T follicular helper cell (primary cell): Measurements from ENCODE around the gene GSE1.
A peak's percentile ranks its signal among the peaks of the same experiment; 100 is the strongest.

Experiments used
- DNase-seq: peaks from one replicate; pipeline ENCODE4 v3.0.0-alpha.2; 2020; ENCODE audit warnings: low read depth

Gene GSE1

GRCh38 chr16:85605051-85605911, 7.8 kb upstream of the GSE1 start:
- no peak for DNase-seq

DNA sequence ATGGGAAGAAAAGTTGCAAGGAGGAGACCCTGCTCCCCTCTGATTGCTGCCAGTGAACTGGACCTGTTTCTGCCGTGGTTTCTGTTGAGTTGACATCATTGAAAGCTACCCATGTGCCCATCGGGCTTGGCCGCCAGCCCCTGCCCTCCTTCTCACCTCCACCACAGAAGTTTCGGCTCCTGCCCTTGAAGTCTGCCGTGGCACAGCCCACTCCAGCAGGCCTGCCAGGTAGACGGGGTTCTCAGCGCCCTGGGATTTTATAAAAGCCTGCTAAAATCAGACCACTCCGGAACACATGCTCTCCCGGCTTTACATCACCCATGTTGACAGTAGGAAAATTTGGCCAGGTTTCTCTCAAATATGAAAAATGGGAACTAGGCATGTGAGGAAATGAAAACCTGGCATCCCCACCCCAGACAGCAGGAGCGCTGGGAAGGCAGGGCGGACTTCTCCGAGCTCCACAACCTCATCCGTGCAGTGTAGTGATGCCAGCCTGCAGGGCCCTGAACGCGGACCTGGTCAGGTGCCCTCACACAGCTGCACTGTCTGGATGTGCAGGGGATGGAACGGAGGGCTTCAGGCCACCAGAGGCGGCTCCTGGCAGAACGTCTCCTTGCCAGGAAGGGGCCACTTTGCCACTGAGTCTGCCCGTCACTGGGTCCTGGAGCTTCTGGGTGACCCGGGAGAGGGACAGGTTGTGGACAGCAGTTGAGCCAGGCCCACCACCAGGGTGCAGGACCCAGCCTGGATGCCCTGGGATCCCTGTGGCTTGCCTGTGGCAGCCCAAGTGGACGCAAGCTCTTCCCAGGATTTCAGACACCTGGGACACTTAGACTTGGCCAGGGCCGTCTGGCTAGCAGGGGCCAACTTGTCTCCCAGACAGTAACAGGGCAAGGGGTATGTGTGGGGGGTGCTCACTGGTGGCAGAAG, 6.9 kb upstream of the GSE1 start:
- DNase-seq: no peak

DNA sequence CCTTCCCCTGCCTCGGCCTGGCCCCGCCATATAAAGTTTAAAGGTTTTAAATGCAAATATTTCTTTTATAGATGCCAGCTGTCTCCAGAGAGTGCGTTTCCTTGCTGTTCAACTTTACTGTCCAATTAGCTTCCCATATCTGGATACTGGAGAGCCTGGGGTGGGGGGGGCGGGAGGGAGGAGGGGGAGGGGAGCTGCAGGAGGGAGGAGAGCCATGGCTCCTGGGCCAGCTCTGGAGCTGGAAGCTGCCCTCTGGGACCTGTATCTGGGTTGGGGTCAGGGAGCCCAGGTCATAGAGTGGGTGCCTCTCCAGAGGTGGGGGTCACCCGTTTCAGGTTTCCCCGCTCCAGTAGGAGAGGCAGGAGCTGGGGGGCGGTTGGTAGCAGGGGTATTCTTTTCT, 6.2 kb upstream of the GSE1 start:
- DNase-seq: no peak

DNA sequence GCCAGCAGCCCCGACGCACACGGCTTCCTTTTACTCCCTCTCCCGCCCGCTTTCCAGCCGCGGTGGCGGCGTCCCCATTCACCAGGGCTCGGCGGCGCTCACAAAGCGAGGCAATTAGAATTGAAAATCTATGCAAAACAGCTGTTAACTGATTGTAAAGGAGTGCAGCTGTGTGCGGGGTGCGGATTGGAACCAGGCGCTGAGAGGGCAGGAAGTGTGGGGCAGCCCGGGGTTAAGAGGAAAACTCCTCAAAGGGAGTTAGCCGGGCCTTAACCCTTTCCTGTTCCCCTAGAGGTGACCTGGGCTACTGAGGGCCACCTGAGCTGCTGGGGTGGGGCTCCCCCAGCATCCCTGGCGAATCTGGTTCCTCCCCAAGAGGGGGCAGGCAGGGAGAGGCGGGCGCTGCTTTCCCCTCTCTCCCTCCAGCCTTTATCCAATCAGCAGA, 5.8 kb upstream of the GSE1 start:
- DNase-seq: no peak

- DNase-seq: no peak
Measured at GRCh38 chr16:85607796-85608514, 5.2 kb upstream of the GSE1 start.

DNA sequence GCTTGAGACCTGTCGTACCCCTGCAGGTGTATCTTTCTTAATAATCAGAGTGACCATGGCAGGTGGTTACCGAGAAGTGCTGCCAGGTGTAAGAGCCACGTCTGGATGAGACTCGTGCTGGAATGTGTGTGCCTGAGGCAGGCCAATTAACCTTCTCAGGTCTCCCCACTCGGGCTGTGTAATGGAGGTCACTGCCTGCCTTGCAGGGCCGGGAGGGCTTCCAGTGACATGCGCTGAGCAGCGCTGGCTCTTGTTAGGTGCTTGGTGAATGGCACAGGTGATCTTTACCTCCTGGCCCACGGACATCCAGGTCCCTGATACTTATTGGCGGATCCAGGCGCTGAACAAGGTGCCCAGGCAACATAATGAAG, 4.6 kb upstream of the GSE1 start:
- DNase-seq: no peak

- no peak for DNase-seq
Measured at GRCh38 chr16:85608887-85609286, 4.2 kb upstream of the GSE1 start.

GRCh38 chr16:85609539-85609938, 3.6 kb upstream of the GSE1 start:
- no peak for DNase-seq

GRCh38 chr16:85610059-85610445, 3.1 kb upstream of the GSE1 start:
- DNase-seq: no peak

DNA sequence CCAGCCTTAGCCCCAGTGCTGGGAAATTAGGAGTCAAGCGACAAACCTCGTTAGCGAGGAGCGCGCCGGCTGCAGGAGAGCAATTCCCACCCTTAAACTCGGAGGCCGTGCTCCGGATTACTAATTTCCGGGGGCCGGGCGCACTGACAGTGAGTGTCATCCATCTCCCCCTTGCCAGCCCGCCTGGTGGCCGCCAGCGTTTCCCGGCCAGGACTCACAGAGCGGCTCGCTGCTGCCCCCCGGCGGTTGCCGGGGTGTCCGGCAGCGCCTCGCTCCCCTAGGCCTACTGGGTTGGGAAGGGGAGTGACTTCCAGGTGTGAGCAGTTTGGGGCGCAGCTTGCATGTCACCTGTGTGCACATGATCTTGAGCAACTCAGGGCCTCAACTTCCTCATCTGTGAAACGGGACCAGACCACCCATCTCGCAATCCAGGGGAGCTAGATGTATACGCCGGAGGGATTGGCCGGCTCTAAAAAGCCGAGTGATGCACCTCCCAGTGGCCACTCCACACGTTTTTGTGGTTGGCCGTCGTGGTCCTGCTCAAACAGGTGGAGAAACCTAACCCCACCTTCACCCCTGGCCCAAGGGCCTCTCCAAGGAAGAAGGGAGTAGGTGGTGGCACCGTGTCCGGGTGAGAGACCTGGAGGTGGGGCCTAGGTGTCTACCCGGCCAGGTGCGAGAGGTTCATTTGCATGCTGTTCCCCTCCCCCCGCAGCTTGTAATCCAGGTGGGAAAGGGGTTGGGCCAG, 2.5 kb upstream of the GSE1 start:
- peak; percentile 76 for DNase-seq

DNA sequence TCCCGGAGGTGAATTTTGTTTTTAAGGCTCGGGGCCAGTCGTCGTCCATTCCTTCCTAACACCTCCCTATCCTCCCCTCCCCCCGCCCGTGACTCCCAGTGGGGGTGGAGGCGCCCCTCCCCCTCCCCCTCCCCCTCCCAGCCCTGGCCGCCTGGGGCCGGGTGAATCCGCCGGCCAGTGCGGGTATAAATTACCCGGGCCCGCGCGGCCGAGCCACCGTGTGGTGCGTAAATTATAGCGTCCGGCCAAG, 2.0 kb upstream of the GSE1 start:
- DNase-seq: no peak

GRCh38 chr16:85611444-85612190, 1.5 kb upstream of the GSE1 start:
- DNase-seq: peak; percentile 34

GRCh38 chr16:85612191-85612800, 826 bp upstream of the GSE1 start:
- no peak for DNase-seq

DNA sequence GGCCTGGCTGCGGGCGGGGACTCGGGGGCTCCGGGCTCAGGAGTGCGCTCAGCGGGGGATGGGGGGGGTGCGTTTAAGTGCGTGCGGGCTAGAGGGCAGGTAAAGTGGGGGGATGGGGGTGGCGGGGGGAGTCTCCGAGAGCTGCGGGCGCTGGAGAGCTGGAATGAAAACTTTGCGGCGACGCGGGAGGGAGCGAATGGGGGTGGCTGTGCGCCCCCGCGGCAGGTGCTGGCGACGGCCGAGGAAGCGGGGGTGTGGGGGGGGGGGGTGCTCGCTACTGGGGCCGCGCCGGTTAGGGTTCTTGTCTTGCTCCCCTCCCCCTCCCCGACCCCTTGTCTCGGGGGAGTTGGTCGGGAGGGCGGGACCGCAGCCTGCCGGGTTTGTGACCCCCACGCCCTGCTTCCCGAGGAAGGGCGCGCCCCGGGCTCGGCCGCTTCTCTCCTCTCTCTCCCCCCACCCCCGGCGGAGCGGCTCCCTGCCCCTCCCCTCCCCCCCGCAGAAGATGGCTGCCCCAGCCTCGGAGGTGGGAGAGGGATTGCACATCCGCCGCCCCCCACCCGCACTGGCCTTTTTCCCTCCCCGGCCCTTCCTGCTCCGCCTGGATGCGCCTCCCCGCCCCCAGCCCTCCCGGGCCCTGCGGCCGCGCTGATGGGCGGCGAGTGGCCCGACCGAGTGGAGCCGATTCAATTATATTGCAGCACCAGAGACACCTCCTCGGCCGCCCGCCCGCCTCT, 649 bp downstream of the GSE1 start:
- no peak for DNase-seq

GRCh38 chr16:85614338-85615013, 1.4 kb downstream of the GSE1 start:
- no peak for DNase-seq

DNA sequence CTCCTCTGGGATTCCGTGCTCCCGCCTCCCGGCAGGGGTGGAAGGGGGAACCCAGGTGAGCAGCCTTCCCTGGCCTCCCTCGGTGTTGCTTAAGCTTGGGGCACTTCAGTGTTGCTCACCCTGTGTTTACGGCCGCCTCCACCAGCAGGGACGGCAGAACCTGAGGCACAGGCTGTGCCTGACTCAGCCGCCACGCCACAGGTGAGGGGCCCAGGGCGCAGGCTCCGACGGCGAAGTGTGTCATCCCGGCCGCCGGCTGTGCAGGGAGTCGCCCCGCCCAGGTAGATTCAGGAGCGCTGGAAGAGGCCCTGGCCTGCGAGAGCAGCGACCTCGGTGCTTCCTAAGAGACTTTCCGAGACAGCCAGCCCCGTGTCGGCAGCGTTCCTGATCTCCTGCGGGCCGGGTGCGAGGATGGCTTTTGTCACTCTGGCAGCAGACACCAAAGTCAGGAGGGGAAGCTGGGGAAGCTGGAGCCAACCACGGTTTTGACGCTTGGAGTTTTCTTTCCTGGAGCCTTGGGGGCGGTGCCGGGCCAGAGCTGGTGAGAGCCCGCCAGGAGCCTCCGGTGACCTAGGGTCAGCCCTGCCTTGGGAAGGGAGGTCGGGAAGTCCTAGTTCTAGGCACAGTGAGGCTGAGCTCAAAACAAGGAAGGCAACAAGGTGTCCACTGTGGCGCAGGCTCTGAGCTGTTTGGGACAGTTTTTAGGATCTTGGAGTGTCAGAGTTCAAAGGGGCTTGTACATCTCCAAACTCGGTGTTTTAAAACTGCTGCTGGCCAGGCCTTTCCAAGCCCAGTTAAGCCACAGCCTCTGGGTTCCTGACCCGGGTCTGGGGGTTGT, 2.1 kb downstream of the GSE1 start:
- DNase-seq: no peak

- DNase-seq: peak; percentile 61
Measured at GRCh38 chr16:85615852-85616606, 2.9 kb downstream of the GSE1 start.
